ENCODE data around the gene EPB41L3. TPM values are rescaled to one million over a fixed set of nuclear protein-coding genes. Genes with fewer than 3 reads are reported as not detected.

The EPB41L3 gene
- total and polyA plus RNA-seq, 2 experiments from 2014 or later: 20.8 to 22.2 TPM

GRCh38 chr18:5507756-5508155 is 36.0 kb downstream of the EPB41L3 start:
- H3K79me2 ChIP-seq (ENCODE audit: insufficient read depth): 0 out of 2 replicates have a peak, but pooled peaks cover 22% of the 10 kb centered on the region
- H3K4me2 ChIP-seq (ENCODE audit: unreplicated experiment): no peak overlapping the region
- no peak for DNase-seq
- no peaks in the 10 kb centered on the region for H3K9me3 ChIP-seq (ENCODE audit: low read depth)
- no peak overlapping the region for H3K27ac ChIP-seq
- H4K20me1 ChIP-seq (ENCODE audit: insufficient read depth): no peaks in the 10 kb centered on the region
- peaks cover 21% of the 10 kb centered on the region for H3K4me1 ChIP-seq (ENCODE audit: insufficient read depth)
- H3K36me3 ChIP-seq (ENCODE audit: low read depth): no peaks in the 10 kb centered on the region
- TF ChIP-seq EZH2 (IDR thresholded peaks at IDR 0.05; ENCODE audit: insufficient read depth, poor library complexity, severe bottlenecking): no peak
- no peak for TF ChIP-seq EZH2phosphoT487 (IDR thresholded peaks at IDR 0.05; ENCODE audit: insufficient read depth, low read depth)
- H3K9ac ChIP-seq: no peak overlapping the region
- in situ Hi-C loops (cut with MboI): no loop called here
- peaks cover 8% of the 10 kb centered on the region for H3F3A ChIP-seq (ENCODE audit: insufficient read depth)
- H3K4me3 ChIP-seq: no peak overlapping the region
- 30 to 33% methylated on average over 2 of the region's 2 CpGs for WGBS, 2 experiments (ENCODE audit: low coverage in 1 of 2, low lambda C conversion rate in 2 of 2, missing lambda C conversion rate in 2 of 2)
- H2AFZ ChIP-seq: no peak overlapping the region
- no peaks in the 10 kb centered on the region for H3K27me3 ChIP-seq (replicated peaks; ENCODE audit: insufficient read depth)
- H3K9me2 ChIP-seq (ENCODE audit: insufficient read depth): no peaks in the 10 kb centered on the region

- H3K79me2 ChIP-seq (ENCODE audit: insufficient read depth): 0 out of 2 replicates have a peak, but pooled peaks cover 19% of the 10 kb centered on the region
- TF ChIP-seq EZH2 (IDR thresholded peaks at IDR 0.05; ENCODE audit: insufficient read depth, poor library complexity, severe bottlenecking) (no peak), EZH2phosphoT487 (IDR thresholded peaks at IDR 0.05; ENCODE audit: insufficient read depth, low read depth) (no peak)
Observed at GRCh38 chr18:5506174-5506573, 37.6 kb downstream of the EPB41L3 start.

GRCh38 chr18:5503740-5504139 is 40.1 kb downstream of the EPB41L3 start:
- H3K4me2 ChIP-seq (ENCODE audit: unreplicated experiment): no peak overlapping the region
- in situ Hi-C loops (cut with MboI): no loop called here
- no peak overlapping the region for H3K27ac ChIP-seq
- no peak overlapping the region for H3K4me3 ChIP-seq
- H2AFZ ChIP-seq: no peak overlapping the region
- no peak for TF ChIP-seq EZH2 (IDR thresholded peaks at IDR 0.05; ENCODE audit: insufficient read depth, poor library complexity, severe bottlenecking)
- TF ChIP-seq EZH2phosphoT487 (IDR thresholded peaks at IDR 0.05; ENCODE audit: insufficient read depth, low read depth): no peak
- 0 out of 2 replicates have a peak, but pooled peaks cover 11% of the 10 kb centered on the region for H3K79me2 ChIP-seq (ENCODE audit: insufficient read depth)
- H3K9me2 ChIP-seq (ENCODE audit: insufficient read depth): no peaks in the 10 kb centered on the region
- no peaks in the 10 kb centered on the region for H4K20me1 ChIP-seq (ENCODE audit: insufficient read depth)
- peaks cover 11% of the 10 kb centered on the region; the same call in 1 of the 2 replicates for H3K4me1 ChIP-seq (ENCODE audit: insufficient read depth)
- H3K9ac ChIP-seq: no peak overlapping the region
- DNase-seq: peak; percentile 62
- peaks cover 8% of the 10 kb centered on the region for H3F3A ChIP-seq (ENCODE audit: insufficient read depth)
- H3K9me3 ChIP-seq (ENCODE audit: low read depth): no peaks in the 10 kb centered on the region
- no peaks in the 10 kb centered on the region for H3K36me3 ChIP-seq (ENCODE audit: low read depth)
- H3K27me3 ChIP-seq (replicated peaks; ENCODE audit: insufficient read depth): no peaks in the 10 kb centered on the region

More at GRCh38 chr18:5506174-5506573, 37.6 kb downstream of the EPB41L3 start:
- no peaks in the 10 kb centered on the region for H3K36me3 ChIP-seq (ENCODE audit: low read depth)
- in situ Hi-C loops (cut with MboI): no loop called here
- peaks cover 21% of the 10 kb centered on the region for H3K4me1 ChIP-seq (ENCODE audit: insufficient read depth)
- no peaks in the 10 kb centered on the region for H3K9me2 ChIP-seq (ENCODE audit: insufficient read depth)
- no peak overlapping the region for H3K4me2 ChIP-seq (ENCODE audit: unreplicated experiment)
- H3K27me3 ChIP-seq (replicated peaks; ENCODE audit: insufficient read depth): no peaks in the 10 kb centered on the region
- no peak overlapping the region for H2AFZ ChIP-seq
- DNase-seq: no peak
- H4K20me1 ChIP-seq (ENCODE audit: insufficient read depth): no peaks in the 10 kb centered on the region
- peaks cover 8% of the 10 kb centered on the region for H3F3A ChIP-seq (ENCODE audit: insufficient read depth)
- H3K4me3 ChIP-seq: no peak overlapping the region
- no peak overlapping the region for H3K9ac ChIP-seq
- no peak overlapping the region for H3K27ac ChIP-seq
- H3K9me3 ChIP-seq (ENCODE audit: low read depth): no peaks in the 10 kb centered on the region
- 88% methylated on average over 8 of the region's 8 CpGs for WGBS, 2 experiments (ENCODE audit: low coverage in 1 of 2, low lambda C conversion rate in 2 of 2, missing lambda C conversion rate in 2 of 2)

- DNase-seq: no peak
- 89 to 92% methylated on average over 7 of the region's 7 CpGs for WGBS, 2 experiments (ENCODE audit: low coverage in 1 of 2, low lambda C conversion rate in 2 of 2, missing lambda C conversion rate in 2 of 2)
- Histone ChIP-seq H4K20me1 (ENCODE audit: insufficient read depth) (no peaks in the 10 kb centered on the region), H3F3A (ENCODE audit: insufficient read depth) (peaks cover 8% of the 10 kb centered on the region), H3K36me3 (ENCODE audit: low read depth) (no peaks in the 10 kb centered on the region), H3K4me2 (ENCODE audit: unreplicated experiment) (no peak overlapping the region), H3K9ac (no peak overlapping the region), H3K9me3 (ENCODE audit: low read depth) (no peaks in the 10 kb centered on the region), H3K79me2 (ENCODE audit: insufficient read depth) (peaks cover 4% of the 10 kb centered on the region; the same call in 1 of the 2 replicates), H3K27ac (no peak overlapping the region), H3K9me2 (ENCODE audit: insufficient read depth) (no peaks in the 10 kb centered on the region), H3K4me3 (no peak overlapping the region), H3K27me3 (replicated peaks; ENCODE audit: insufficient read depth) (no peaks in the 10 kb centered on the region), H3K4me1 (ENCODE audit: insufficient read depth) (peaks cover 11% of the 10 kb centered on the region; the same call in 1 of the 2 replicates), H2AFZ (no peak overlapping the region)
- in situ Hi-C loops (cut with MboI): no loop called here
- TF ChIP-seq EZH2 (IDR thresholded peaks at IDR 0.05; ENCODE audit: insufficient read depth, poor library complexity, severe bottlenecking) (no peak), EZH2phosphoT487 (IDR thresholded peaks at IDR 0.05; ENCODE audit: insufficient read depth, low read depth) (no peak)
Observed at GRCh38 chr18:5500158-5500939, 43.4 kb downstream of the EPB41L3 start.

Measured in GM23248 (cell line).